WTC11 (cell line): ENCODE results near the gene ADAT1. TPM values are rescaled to one million over a fixed set of nuclear protein-coding genes. Genes with fewer than 3 reads are reported as not detected.
A peak's percentile ranks its signal among the peaks of the same experiment; 100 is the strongest.

ENCODE experiments used
- ATAC-seq: fragments of 200-7000 bp; cut with Tn5 transposase; 2 replicates; pipeline ENCODE4 v1.10.0; 2021; ENCODE audit warnings: mild to moderate bottlenecking, moderate library complexity
- CTCF ChIA-PET: fragments of 300-600 bp; sonication (Branson Sonifier 250); formaldehyde crosslinking; loops from one replicate; lab custom pipeline; 2021; ENCODE audit warnings: antibody characterized with exemption; lab: Charles Lee
- POLR2A ChIA-PET: fragments of 350-600 bp; sonication (Branson Sonifier 250); formaldehyde crosslinking; loops from one replicate; lab custom pipeline; 2021; ENCODE audit warnings: antibody characterized with exemption; lab: Charles Lee
- DNase-seq: peaks from one replicate; pipeline ENCODE4 v3.0.0; 2021; ENCODE audit warnings: low spot score
- H3K27ac Mint-ChIP-seq: 2 replicates; pipeline ENCODE4 v1.8.0; 2021; ENCODE audit warnings: mixed read lengths
- H3K27me3 Mint-ChIP-seq: 2 replicates; pipeline ENCODE4 v1.8.0; 2021; ENCODE audit warnings: low read depth, mild to moderate bottlenecking, moderate library complexity, mixed read lengths
- H3K36me3 Mint-ChIP-seq: 2 replicates; pipeline ENCODE4 v1.8.0; 2021; ENCODE audit warnings: mixed read lengths
- H3K4me1 Mint-ChIP-seq: 2 replicates; pipeline ENCODE4 v1.8.0; 2022; ENCODE audit warnings: mixed read lengths
- H3K4me3 Mint-ChIP-seq: 2 replicates; pipeline ENCODE4 v1.8.0; 2021; ENCODE audit warnings: mild to moderate bottlenecking, moderate library complexity, mixed read lengths
- H3K9me3 Mint-ChIP-seq: 2 replicates; pipeline ENCODE4 v1.8.0; 2021; ENCODE audit warnings: mixed read lengths
- ARID4B ChIP-seq: sonication (generic); formaldehyde crosslinking; IDR thresholded peaks from 2 replicates; pipeline ENCODE4 v1.8.0; 2023; ENCODE audit warnings: missing genetic modification reagents, mild to moderate bottlenecking, borderline replicate concordance
- CREB1 ChIP-seq: sonication (generic); formaldehyde crosslinking; IDR thresholded peaks from 2 replicates; pipeline ENCODE4 v1.8.0; 2023; ENCODE audit warnings: mild to moderate bottlenecking, missing genetic modification reagents
- CREM ChIP-seq: sonication (generic); formaldehyde crosslinking; IDR thresholded peaks from 2 replicates; pipeline ENCODE4 v1.8.1; 2022; ENCODE audit warnings: mild to moderate bottlenecking, missing genetic modification reagents, moderate library complexity
- ERG ChIP-seq: fragments of 250-450 bp; sonication (Bioruptor Pico); IDR thresholded peaks from 2 replicates; pipeline ENCODE4 v1.8.0; 2021; ENCODE audit warnings: mild to moderate bottlenecking
- ETV6 ChIP-seq: sonication (generic); formaldehyde crosslinking; IDR thresholded peaks from 2 replicates; pipeline ENCODE4 v1.8.1; 2022; ENCODE audit warnings: mild to moderate bottlenecking, missing genetic modification reagents
- GTF2I ChIP-seq: fragments of 250-450 bp; sonication (Bioruptor Pico); conservative IDR thresholded peaks from 2 replicates; pipeline ENCODE4 v1.4.0; 2021; ENCODE audit warnings: mild to moderate bottlenecking
- IRF2 ChIP-seq: sonication (generic); formaldehyde crosslinking; IDR thresholded peaks from 2 replicates; pipeline ENCODE4 v1.8.0; 2022; ENCODE audit warnings: low read depth, missing genetic modification reagents, borderline replicate concordance
- PRRX2 ChIP-seq: fragments of 250-450 bp; sonication (Bioruptor Pico); IDR thresholded peaks from 2 replicates; pipeline ENCODE4 v1.8.0; 2021; ENCODE audit warnings: mild to moderate bottlenecking
- RELA ChIP-seq: sonication (generic); formaldehyde crosslinking; IDR thresholded peaks from 2 replicates; pipeline ENCODE4 v1.8.1; 2022; ENCODE audit warnings: missing genetic modification reagents, mild to moderate bottlenecking, borderline replicate concordance
- SMAD4 ChIP-seq: sonication (generic); formaldehyde crosslinking; IDR thresholded peaks from 2 replicates; pipeline ENCODE4 v1.8.0; 2022; ENCODE audit warnings: mild to moderate bottlenecking, missing genetic modification reagents
- SP1 ChIP-seq: sonication (generic); formaldehyde crosslinking; conservative IDR thresholded peaks from 2 replicates; pipeline ENCODE4 v1.8.1; 2022; ENCODE audit warnings: missing genetic modification reagents
- TCF7 ChIP-seq: sonication (generic); formaldehyde crosslinking; IDR thresholded peaks from 2 replicates; pipeline ENCODE4 v1.8.0; 2022; ENCODE audit warnings: mild to moderate bottlenecking, low read depth, missing genetic modification reagents, moderate library complexity
- TP53 ChIP-seq: sonication (generic); formaldehyde crosslinking; IDR thresholded peaks from 2 replicates; pipeline ENCODE4 v1.8.1; 2023; ENCODE audit warnings: mild to moderate bottlenecking, missing genetic modification reagents
- USF1 ChIP-seq: sonication (generic); formaldehyde crosslinking; IDR thresholded peaks from 2 replicates; pipeline ENCODE4 v1.8.0; 2022; ENCODE audit warnings: mild to moderate bottlenecking, missing genetic modification reagents
- ZNF281 ChIP-seq: sonication (generic); formaldehyde crosslinking; IDR thresholded peaks from 2 replicates; pipeline ENCODE4 v1.8.0; 2023; ENCODE audit warnings: mild to moderate bottlenecking, missing genetic modification reagents
- ZNF416 ChIP-seq: fragments of 250-450 bp; sonication (Bioruptor Pico); IDR thresholded peaks from 2 replicates; pipeline ENCODE4 v1.9.0; 2021; ENCODE audit warnings: mild to moderate bottlenecking, inconsistent platforms
- ZNF423 ChIP-seq: fragments of 250-450 bp; sonication (Bioruptor Pico); IDR thresholded peaks from 2 replicates; pipeline ENCODE4 v2.1.2; 2022; ENCODE audit warnings: mild to moderate bottlenecking, moderate library complexity
- ZNF671 ChIP-seq: fragments of 250-450 bp; sonication (Bioruptor Pico); IDR thresholded peaks from 2 replicates; pipeline ENCODE4 v1.8.0; 2021; ENCODE audit warnings: mild to moderate bottlenecking
- total RNA-seq: library from RNA; stranded (reverse); gene quantifications from 3 replicates; pipeline ENCODE4 v1.2.3, GENCODE V29; 2021
- TF ChIP-seq, protein P1 (sequence below): sonication (generic); formaldehyde crosslinking; IDR thresholded peaks from 2 replicates; pipeline ENCODE4 v1.8.1; 2022; ENCODE audit warnings: mild to moderate bottlenecking, missing genetic modification reagents, moderate library complexity, borderline replicate concordance
- TF ChIP-seq, protein P2 (sequence below): sonication (generic); formaldehyde crosslinking; IDR thresholded peaks from 2 replicates; pipeline ENCODE4 v1.8.1; 2023; ENCODE audit warnings: mild to moderate bottlenecking, missing genetic modification reagents, moderate library complexity
- TF ChIP-seq, protein P3 (sequence below): sonication (generic); formaldehyde crosslinking; IDR thresholded peaks from 2 replicates; pipeline ENCODE4 v1.8.0; 2023; ENCODE audit warnings: missing genetic modification reagents

ADAT1 gene
- total RNA-seq, 1 experiment from 2014 or later = 46.0 TPM

GRCh38 chr16:75622761-75623605 lies at the start of gene ADAT1 (continued):
- peak; percentile 96 for TF ChIP-seq ARID4B
- 0 out of 2 replicates have a peak, but pooled peaks have one; percentile 36 for TF ChIP-seq ZNF416 (CRISPR knock-in tag)
- TF ChIP-seq RELA = peak; percentile 29; the same call in 1 of the 2 replicates
- TF ChIP-seq PRRX2 (CRISPR knock-in tag) = no peak
- TF ChIP-seq CREB1 (CRISPR knock-in tag) = 0 out of 2 replicates have a peak, but pooled peaks have one; percentile 44
- no peak for TF ChIP-seq TCF7 (CRISPR knock-in tag)
- peak; percentile 64 for TF ChIP-seq SP1 (CRISPR knock-in tag)
- no peak for TF ChIP-seq IRF2 (CRISPR knock-in tag)
- 0 out of 2 replicates have a peak, but pooled peaks have one; percentile 20 for TF ChIP-seq USF1 (CRISPR knock-in tag)
- no peak; the same call in 1 of the 2 replicates for TF ChIP-seq ETV6 (CRISPR knock-in tag)
- TF ChIP-seq CREM (CRISPR knock-in tag) = peak; percentile 97

- Mint-ChIP-seq H3K27ac (no peak overlapping the region), H3K36me3 (peaks cover 6% of the 10 kb centered on the region; the same call in 1 of the 2 replicates), H3K9me3 (peaks cover 46% of the 10 kb centered on the region), H3K27me3 (no peaks in the 10 kb centered on the region; the same call in 1 of the 2 replicates), H3K4me1 (no peaks in the 10 kb centered on the region), H3K4me3 (no peak overlapping the region)
- ATAC-seq = no peak
- ChIA-PET CTCF (no interaction called here), POLR2A (no interaction called here)
- DNase-seq = no peak
- TF ChIP-seq ZNF281 (CRISPR knock-in tag) = no peak
Observed at GRCh38 chr16:75667503-75667902, 44.4 kb upstream of the ADAT1 start.

DNA sequence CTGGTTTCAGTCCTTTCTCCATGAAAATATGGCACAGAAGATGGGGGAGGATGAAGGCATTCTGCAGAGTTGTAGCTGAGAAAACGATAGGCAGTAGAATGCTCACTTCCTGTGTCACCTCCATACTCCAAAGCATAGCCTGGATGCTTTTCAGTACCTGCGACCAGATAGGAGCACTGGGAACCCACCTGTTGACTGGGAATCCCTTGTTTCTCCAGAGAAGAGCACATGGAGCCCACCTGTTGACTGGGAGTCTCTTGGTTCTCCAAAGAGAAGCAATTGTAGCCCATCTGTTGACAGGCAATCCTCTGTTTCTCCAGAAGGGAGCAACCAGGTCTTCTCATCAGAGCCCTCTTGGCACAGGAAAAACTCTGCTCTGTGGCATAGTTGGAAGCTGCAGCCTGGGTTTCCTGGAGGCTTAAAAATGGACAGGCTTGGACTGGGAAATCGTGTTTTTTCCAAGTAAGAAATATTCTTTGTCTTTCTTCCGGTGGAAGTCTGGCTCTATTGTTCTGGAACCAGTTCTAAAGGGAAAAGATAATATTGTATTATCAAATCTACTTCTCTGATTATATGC lies 37.7 kb upstream of the ADAT1 start:
- Mint-ChIP-seq H3K27ac (no peak overlapping the region), H3K4me3 (no peak overlapping the region), H3K4me1 (no peaks in the 10 kb centered on the region), H3K9me3 (peaks cover 13% of the 10 kb centered on the region), H3K27me3 (no peaks in the 10 kb centered on the region; the same call in 1 of the 2 replicates), H3K36me3 (peaks cover 20% of the 10 kb centered on the region)
- CTCF ChIA-PET = no interaction called here
- ATAC-seq (no peak), DNase-seq (no peak)
- POLR2A ChIA-PET = interaction anchor here (0.6 kb wide), 1 partner anchor 124 kb away, joined by 4 read pairs; no protein-coding TSS in a partner anchor
- TF ChIP-seq, protein P1, sequence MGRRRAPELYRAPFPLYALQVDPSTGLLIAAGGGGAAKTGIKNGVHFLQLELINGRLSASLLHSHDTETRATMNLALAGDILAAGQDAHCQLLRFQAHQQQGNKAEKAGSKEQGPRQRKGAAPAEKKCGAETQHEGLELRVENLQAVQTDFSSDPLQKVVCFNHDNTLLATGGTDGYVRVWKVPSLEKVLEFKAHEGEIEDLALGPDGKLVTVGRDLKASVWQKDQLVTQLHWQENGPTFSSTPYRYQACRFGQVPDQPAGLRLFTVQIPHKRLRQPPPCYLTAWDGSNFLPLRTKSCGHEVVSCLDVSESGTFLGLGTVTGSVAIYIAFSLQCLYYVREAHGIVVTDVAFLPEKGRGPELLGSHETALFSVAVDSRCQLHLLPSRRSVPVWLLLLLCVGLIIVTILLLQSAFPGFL (CRISPR knock-in tag) = no peak
- TF ChIP-seq TP53 (no peak), ZNF671 (CRISPR knock-in tag) (no peak), GTF2I (no peak), SMAD4 (CRISPR knock-in tag) (no peak), ERG (CRISPR knock-in tag) (no peak), ZNF423 (CRISPR knock-in tag) (no peak)
- TF ChIP-seq, protein P2, sequence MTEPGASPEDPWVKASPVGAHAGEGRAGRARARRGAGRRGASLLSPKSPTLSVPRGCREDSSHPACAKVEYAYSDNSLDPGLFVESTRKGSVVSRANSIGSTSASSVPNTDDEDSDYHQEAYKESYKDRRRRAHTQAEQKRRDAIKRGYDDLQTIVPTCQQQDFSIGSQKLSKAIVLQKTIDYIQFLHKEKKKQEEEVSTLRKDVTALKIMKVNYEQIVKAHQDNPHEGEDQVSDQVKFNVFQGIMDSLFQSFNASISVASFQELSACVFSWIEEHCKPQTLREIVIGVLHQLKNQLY (CRISPR knock-in tag) = no peak
- TF ChIP-seq, protein P3, sequence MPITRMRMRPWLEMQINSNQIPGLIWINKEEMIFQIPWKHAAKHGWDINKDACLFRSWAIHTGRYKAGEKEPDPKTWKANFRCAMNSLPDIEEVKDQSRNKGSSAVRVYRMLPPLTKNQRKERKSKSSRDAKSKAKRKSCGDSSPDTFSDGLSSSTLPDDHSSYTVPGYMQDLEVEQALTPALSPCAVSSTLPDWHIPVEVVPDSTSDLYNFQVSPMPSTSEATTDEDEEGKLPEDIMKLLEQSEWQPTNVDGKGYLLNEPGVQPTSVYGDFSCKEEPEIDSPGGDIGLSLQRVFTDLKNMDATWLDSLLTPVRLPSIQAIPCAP = no peak
